GM19193 (cell line): Measurements from ENCODE around the gene MYL10.

Experiments used
- POLR2A ChIP-seq: IDR thresholded peaks from 4 replicates; pipeline ENCODE4 v1.6.1; 2011; ENCODE audit not compliant: insufficient read depth, insufficient read length; ENCODE audit errors: extremely low read depth

The MYL10 gene

DNA sequence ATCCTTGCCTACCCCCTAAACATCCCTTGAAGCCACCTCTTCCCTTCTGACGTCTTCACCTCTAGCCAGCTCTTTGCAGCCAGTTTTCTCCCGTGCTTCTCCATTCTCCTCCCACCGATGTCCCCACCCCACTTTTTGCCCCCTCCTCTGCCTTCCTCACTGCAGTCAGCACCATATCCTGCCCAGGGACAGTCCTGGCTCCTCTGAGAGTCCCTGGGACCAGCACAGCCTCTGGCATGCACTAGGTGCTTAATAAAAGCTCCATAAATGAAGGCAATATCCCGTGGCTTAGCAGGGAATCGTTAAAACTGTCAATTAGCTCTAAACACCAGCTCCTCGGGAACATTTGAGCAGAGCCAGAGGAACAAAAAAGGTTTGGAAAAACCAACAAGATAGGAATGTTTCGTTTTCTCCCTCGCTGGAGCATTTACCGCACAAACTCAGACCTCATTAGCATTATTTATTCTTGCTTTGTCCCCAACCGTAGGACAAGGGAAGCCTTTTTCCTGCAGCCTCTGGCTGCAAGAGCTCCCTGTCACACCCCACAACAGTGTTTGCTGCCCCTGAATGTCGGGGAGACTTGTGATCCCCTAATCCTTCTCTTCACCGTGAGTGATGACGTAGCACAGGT is 16.1 kb downstream of the MYL10 start:
- no peak for TF ChIP-seq POLR2A

DNA sequence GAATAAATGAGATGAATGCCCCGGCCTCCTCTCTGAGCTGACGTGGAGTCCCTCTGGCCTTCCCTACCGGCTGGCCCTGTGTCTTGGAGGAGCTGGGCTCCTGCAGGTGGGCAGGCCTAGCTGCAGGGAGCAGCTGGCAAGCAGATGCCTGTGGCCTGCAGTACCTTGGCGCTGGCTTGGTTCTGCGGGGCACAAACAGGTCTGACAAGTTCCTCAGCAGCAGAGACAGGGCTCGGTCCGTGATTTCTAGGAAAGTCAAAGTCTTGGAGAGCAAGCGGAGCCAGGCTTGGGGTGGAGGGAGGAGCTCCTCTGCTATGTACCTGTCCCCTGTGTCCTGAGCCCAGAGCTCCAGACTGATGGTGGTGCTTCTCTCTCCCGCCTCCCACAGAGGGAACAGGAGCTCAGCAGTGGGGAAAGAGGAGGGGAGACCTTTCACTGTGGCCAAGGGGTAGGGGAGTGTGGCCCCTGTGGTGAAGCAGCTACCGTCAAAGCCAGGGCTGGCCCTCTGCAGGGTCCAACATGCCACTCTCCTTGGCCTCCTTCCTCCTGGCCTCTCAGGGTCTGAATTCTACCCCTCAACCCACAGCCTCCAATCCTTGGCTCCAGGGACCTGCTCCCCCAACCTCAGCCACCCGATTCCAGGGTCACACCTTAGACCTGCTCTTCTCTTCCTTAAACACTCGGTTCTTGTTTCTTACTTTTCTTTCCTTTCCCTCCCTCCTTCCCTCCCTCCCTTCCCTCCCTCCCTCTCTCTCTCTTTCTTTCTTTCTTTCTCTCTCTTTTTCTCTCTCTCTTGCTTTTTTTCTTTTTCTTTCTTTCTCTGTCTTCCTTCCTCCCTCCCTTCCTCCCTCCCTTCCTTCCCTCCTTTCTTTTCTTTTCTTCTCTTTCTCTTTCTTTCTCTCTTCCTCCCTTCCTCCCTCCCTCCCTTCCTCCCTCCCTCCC is 20.1 kb downstream of the MYL10 start:
- TF ChIP-seq POLR2A: no peak

DNA sequence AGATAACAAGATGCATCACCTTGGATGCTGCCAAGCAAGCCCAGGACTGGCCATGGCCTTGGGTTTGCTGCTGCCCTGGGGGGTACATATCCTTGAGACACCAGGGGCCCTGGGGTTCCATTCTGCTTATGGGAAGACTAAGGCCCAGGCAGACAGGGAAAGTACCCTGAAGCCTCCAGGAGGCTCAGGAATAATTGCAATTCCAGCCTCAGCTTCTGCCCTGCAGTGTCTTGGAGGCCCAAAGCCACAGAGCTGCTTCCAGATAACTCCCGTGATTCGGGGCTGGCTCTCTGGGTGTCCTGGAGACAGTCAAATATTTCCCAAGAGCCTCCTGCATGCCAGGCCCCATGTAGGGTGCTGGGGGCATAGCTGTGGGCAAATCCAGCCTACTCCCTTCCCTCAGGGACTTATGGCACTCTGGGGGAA is 22.6 kb downstream of the MYL10 start:
- TF ChIP-seq POLR2A: no peak

DNA sequence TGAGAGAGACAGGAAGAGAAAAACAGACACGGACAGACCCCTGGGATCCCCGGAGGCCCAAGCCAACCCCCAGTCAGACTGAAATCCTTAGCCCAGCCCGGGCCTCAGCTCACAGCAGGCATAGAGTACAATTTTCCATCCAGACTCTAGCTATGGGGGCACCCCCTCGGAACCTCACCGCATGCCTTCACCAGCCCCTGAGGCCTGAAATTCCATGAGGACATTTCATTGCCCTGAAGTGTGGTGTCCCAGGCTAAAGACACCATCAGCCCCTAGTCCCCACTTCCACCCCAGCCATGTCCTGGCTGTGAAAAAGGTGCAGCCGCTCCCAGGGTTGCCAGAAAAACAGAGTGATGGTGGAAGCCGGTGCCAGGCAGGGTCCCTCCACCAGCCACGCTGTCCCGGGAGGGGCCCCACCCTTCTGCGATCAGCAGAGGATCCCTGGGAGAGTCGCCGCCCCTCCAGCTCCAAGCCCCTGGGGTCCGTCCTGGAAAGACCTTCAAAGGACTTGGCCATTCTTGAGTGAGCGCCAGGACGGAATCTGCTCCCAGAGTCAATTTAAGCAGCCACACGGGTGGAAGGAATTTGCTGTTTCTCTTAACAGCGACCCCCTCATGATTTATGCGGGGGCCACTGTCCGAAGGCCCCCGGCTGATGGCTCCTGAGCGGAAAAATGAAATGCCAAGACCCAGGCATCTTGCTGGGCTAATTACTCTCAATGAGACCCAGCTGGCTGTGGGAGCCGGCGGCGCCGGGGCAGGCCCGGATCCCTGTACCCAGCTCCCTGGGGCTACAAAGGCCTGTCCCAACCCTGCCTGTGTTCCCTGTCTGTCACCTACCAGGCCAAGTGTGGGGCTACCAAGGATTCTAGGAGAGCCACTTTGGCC is 23.2 kb downstream of the MYL10 start:
- no peak for TF ChIP-seq POLR2A

DNA sequence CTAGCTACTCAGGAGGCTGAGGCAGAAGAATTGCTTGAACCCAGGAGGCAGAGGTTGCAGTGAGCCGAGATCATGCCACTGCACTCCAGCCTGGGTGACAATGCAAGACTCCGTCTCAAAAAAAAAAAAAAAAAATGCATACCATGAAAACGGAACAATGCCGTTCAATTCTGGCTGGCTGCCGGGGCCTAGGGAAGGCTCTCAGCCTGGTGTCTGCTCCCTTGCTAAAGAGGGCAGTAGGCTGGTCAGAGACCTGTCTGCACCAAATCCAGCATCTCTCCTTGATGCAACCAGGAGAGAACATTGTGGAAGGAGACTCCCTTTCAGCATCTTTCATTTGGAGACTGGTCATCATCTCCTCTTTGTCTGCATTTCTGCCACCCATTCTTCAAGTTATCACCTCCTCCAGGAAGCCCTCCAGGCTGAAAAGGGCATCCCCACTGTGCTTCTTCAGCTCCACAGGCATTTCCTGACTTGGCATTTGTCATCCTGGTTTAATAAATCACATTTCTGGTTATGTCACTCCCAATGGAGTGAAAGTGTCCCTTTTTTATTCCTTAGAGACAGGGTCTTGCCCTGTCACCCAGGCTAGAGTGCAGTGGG is 24.7 kb downstream of the MYL10 start:
- no peak for TF ChIP-seq POLR2A

DNA sequence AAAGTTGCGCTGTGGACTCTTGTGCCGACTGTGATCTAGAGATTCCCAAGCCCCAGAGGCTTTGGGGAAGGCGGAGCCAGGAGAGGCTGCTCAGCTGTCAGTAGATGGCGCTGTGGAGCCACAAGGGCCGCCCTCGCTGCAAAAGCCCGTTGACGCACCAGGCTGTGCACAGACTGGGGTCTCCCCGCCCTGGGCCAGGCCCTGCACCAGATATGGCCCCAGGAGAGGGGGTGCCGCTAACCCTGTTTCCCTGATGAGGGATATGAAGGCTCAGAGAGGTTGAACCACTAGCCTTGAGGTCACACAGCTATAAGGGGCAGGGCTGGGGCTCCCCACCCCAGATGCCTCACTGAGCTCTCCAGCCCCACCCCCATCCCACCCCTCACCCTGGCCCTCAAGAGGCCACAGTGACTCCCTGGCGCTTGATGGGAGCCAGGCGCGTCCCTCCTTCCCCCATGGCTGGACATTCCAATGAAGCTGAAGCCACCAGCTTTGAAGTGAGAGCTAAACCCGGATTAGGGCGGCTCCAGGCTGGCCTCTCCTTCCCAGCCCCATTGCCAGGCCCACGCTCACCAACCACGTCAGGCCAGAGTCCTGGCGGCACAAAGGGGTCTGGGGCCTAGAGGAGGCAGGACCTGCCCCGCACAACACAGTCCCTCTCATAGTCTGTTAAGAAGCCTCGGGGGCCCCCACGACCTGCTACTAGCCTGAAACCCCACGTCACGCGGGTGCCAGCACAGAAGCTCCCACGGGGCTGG is 26.4 kb downstream of the MYL10 start:
- no peak for TF ChIP-seq POLR2A

DNA sequence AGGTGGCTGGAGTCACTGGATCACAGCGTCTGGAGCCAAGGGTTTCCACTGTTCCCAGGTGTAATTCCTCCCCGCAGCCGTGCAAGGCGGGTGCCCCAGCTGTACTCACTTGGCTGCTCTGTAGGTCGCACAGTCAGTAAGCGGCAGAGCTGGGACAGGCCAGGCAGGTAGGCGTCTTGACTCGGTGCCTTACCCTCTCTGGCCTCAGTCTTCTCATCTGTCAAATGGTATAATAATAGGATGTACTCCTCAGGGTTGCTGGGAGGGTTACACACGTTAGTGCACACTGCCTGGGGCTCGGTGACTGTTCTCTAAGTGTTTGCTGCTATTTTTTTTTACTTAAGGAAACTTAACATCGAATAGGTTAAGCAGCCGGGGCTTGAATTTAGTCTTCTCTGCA is 27.0 kb downstream of the MYL10 start:
- no peak for TF ChIP-seq POLR2A

DNA sequence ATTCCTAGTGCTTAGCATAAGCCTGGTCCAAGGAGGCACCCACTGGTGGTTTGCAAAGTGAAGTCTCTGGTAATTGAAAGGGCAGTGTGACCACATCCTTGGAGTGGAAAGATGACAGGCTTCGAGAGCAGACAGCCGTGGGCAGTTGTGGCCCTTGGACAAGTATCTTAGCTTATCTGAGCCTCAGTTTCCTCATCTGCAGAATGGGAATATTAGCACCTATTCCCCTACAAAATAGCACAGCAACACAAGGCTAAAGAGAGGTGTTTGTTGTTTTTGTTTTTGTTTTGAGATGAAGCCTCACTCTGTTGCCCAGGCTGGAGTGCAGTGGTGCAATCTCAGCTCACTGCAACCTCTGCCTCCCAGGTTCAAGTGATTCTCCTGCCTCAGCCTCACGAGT is 29.3 kb downstream of the MYL10 start:
- TF ChIP-seq POLR2A: no peak

DNA sequence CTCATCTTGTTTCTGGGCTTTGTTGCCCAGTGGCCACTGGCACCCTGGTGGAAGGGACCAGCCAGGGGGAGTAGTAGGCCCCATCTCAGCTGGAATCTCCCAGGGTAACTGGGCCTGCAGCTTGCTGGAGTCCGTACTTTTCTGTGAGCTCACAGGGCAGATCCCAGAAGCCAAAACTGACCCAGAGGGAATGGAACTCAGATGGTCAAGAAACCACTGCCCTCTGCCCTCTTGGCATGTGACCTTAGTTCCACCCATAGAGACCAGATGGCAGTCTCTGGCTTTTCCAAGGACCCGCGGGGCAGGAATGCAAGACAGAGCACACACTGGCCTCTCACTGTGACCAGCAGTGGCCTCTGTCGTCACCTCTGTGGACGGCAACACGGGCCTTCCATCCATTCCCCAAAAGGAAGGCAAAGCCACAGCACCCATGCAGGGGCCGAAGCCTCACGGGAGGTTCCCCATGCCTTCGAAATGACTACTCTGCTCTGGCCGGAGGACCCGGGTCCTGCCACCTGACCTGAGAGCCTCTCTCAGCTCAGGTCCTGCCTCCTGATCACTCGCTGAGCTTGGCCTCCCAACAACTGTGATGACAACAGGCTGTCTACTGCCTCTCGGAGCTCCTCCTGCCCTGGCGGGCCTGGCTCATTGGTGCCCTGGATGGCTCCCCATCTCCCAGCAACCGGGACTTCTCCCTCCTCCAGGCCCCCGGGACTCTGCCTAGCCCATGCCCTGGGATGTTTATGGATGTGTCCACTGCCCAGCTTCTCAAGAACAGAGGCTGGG is 29.9 kb downstream of the MYL10 start:
- no peak for TF ChIP-seq POLR2A

DNA sequence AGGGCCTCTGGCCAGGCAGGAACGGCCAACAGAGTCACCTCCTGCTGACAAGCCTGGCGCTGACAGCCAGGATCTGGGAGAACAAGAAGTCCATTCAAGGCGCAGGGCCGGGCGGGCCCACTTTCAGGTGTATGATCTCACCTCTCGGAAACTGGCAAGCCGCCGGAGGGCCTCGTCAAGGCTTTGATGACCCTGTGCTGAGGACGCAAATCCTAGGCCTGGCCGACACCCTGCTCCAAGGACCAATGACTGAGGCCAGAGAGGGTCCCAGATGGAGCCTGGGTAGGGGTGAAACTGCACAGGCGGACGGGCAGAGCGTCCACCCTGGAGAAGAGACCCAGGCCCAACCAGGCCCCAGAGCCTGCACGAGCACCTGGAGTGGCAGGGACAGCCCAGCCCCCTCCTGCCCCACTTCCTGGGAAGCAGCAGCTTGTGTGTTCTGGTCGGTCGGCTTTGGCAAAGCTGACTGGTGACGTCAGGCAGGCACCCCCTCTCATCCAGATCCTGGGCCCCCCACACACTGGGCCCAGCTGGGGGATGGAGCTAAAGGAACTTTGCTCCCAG is 30.6 kb downstream of the MYL10 start:
- TF ChIP-seq POLR2A: no peak

DNA sequence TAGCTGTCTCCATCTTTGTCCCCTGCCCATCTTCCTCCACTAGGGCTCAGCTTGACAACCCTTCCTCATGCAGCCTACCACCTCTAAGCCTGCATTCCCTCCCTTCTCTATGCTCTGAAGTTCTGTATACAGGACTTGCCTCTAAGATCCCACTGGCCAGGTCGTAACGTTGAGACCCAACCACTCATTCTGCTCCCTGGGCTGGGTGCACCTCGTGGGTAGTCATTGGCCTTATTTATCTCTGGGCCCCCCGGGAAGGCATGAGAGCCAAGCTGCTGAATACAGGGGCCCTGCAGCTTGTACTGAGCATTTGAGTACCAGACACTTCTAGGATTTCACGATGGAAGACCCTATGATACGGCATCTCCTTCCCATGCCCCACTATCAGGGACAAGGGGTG is 31.2 kb downstream of the MYL10 start:
- no peak for TF ChIP-seq POLR2A

DNA sequence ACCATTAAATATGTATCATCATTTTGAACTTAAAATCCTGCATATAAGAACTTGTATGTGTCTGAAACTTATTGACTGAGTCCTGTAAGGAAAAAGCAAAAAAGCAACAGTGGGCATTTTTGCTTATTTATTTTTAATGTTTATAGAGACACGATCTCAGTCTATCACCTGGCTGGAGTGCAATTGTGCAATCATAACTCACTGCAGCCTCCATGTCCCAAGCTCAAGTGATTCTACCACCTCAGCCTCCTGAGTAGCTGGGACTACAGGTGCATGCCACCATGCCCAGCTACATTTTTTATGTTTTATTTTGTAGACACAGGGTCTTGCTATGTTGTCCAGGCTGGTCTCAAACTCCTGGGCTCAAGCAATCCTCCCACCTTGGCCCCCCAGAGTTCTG is 32.2 kb downstream of the MYL10 start:
- TF ChIP-seq POLR2A: no peak

DNA sequence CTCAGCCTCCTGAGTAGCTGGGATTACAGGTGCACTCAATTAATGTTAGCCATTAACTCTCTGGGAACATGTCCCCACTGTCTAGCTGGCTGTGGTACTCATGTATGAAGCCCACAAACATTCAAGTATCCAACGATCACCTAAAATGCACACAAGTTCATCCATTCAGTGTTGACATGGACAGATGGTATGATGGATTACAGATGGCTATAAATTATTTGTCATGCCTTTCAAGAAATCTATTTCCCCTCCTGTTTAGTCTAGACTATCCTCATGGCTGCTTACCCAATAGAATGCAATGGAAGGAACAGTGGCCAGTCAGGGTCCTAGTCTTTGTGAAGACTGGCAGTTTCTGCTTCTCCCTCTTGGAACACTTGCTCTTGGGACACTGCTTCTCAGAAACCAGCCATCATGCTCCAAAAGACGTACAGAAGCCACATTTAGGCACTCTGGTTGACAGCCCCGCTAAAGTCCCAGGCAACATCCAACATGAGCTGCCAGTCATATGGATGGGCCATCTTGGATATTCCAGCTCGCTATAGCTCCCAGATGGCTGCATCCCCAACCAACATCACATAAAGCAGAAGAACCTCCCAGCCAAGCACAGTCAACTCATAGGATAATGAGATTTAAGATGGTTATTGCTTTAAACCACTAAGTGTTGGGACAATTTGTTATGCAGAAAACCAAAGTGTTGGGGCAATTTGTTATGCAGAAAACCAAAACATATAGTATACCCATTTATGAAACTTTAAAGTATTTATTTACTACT is 33.1 kb downstream of the MYL10 start:
- TF ChIP-seq POLR2A: no peak

DNA sequence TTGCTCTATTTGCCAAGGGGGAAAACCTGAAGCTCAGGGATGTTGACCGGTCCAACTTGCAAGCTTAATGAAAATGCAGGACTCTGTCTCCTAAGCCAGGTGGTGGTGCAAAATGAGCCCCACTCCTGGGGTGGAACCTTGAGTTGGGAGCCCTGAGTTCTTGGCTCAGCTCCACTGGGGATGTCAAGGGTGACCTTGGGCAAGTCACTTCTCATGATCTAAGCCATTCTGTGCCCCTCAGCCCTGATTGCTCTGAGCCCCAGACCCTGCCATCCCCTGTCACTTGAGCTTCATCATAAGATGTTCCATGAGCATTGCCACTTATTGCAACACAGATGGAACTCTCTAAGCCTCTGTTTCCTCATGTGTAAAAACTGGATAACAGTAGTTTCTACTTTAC is 33.9 kb downstream of the MYL10 start:
- TF ChIP-seq POLR2A: no peak
